SK-N-SH (cell line): Measurements from ENCODE around the gene TMUB1. TPM values are rescaled to one million over a fixed set of nuclear protein-coding genes. Genes with fewer than 3 reads are reported as not detected.

Source experiments
- CTCF ChIA-PET: fragments of 300-600, 350-600 bp; formaldehyde crosslinking; extraction: SDS; loops from one replicate; lab custom pipeline; 2021; lab: Yijun Ruan, JAX
- POLR2A ChIA-PET: fragments of 350-600 bp; sonication (Branson Sonifier 250); formaldehyde crosslinking; extraction: SDS; loops from one replicate; lab custom pipeline; 2020; ENCODE audit warnings: antibody characterized with exemption, inconsistent platforms; lab: Yijun Ruan, JAX
- DNase-seq: peaks from one replicate; pipeline ENCODE4 v3.0.0; 2012
- H2AFZ ChIP-seq: fragments of 200-600 bp; sonication (generic); 2 replicates; pipeline ENCODE4 v1.8.1; 2016; ENCODE audit warnings: antibody characterized with exemption, mild to moderate bottlenecking, low read depth
- H3F3A ChIP-seq: fragments of 200-600 bp; sonication (generic); replicated peaks from 2 replicates; pipeline ENCODE3; 2016; ENCODE audit warnings: antibody characterized with exemption, mild to moderate bottlenecking; ENCODE audit not compliant: insufficient read depth
- H3K27ac ChIP-seq, 2 experiments: fragments of 200-500 bp in 1 of 2; fragments of 200-600 bp in 1 of 2; sonication (Bioruptor generic) in 1 of 2; sonication (generic), shearing (Covaris generic) in 1 of 2; 2 replicates each; pipeline versions ENCODE4 v1.5.1 to v1.6.1; 2014 to 2016; ENCODE audit warnings: low read depth in 2 of 2, inconsistent platforms in 1 of 2, low read length in 1 of 2, mild to moderate bottlenecking in 1 of 2, mixed read lengths in 1 of 2
- H3K27me3 ChIP-seq: fragments of 200-600 bp; sonication (generic), shearing (Covaris generic); 2 replicates; pipeline ENCODE4 v1.6.1; 2016; ENCODE audit warnings: mixed run types; ENCODE audit not compliant: insufficient read depth
- H3K36me3 ChIP-seq, 2 experiments: fragments of 200-500 bp in 1 of 2; fragments of 200-600 bp in 1 of 2; sonication (Bioruptor generic) in 1 of 2; sonication (generic) in 1 of 2; replicated peaks in 1 of 2; 2 replicates each; pipeline versions ENCODE3 to v1.5.1; 2014 to 2016; ENCODE audit warnings: low read length in 1 of 2, mild to moderate bottlenecking in 1 of 2; ENCODE audit not compliant: insufficient read depth in 2 of 2, control insufficient read depth in 1 of 2
- H3K4me1 ChIP-seq, 2 experiments: fragments of 200-500 bp in 1 of 2; fragments of 200-600 bp in 1 of 2; sonication (Bioruptor generic) in 1 of 2; sonication (generic), shearing (Covaris generic) in 1 of 2; 2 replicates each; pipeline versions ENCODE4 v1.5.1 to v1.6.1; 2014 to 2016; ENCODE audit warnings: low read depth in 1 of 2, low read length in 1 of 2, mixed run types in 1 of 2; ENCODE audit not compliant: insufficient read depth in 2 of 2, control insufficient read depth in 1 of 2
- H3K4me2 ChIP-seq: fragments of 200-600 bp; sonication (generic), shearing (Covaris generic); 2 replicates; pipeline ENCODE4 v1.6.1; 2017; ENCODE audit warnings: mixed run types
- H3K4me3 ChIP-seq, 2 experiments: fragments of 200-500 bp in 1 of 2; fragments of 200-600 bp in 1 of 2; sonication (Bioruptor generic) in 1 of 2; sonication (generic), shearing (Covaris generic) in 1 of 2; 2 replicates each; pipeline versions ENCODE4 v1.5.1 to v1.8.1; 2014 to 2016; ENCODE audit warnings: low read depth in 2 of 2, inconsistent platforms in 1 of 2, low read length in 1 of 2, mild to moderate bottlenecking in 1 of 2, mixed read lengths in 1 of 2, moderate library complexity in 1 of 2
- H3K79me2 ChIP-seq: fragments of 200-600 bp; sonication (generic); 2 replicates; pipeline ENCODE4 v1.8.1; 2017; ENCODE audit warnings: mild to moderate bottlenecking; ENCODE audit not compliant: insufficient read depth
- H3K9ac ChIP-seq: fragments of 200-600 bp; sonication (generic); 2 replicates; pipeline ENCODE4 v1.6.1; 2017; ENCODE audit warnings: mixed run types
- H3K9me2 ChIP-seq: fragments of 200-600 bp; sonication (generic); 2 replicates; pipeline ENCODE4 v1.6.1; 2017; ENCODE audit warnings: mixed run types
- H3K9me3 ChIP-seq: fragments of 200-600 bp; sonication (generic); 2 replicates; pipeline ENCODE4 v1.6.1; 2017; ENCODE audit warnings: mixed run types, mild to moderate bottlenecking, moderate library complexity
- H4K20me1 ChIP-seq: fragments of 200-600 bp; sonication (generic); 2 replicates; pipeline ENCODE4 v1.6.1; 2017; ENCODE audit warnings: mild to moderate bottlenecking, mixed run types; ENCODE audit not compliant: insufficient read depth
- CTCF ChIP-seq: fragments of 200-600 bp; sonication (generic); IDR thresholded peaks from 2 replicates; pipeline ENCODE4 v1.6.1; 2017; ENCODE audit warnings: antibody characterized with exemption, mild to moderate bottlenecking, moderate library complexity
- ELF1 ChIP-seq: IDR thresholded peaks from 2 replicates; pipeline ENCODE4 v1.4.0; 2012
- EZH2phosphoT487 ChIP-seq: fragments of 200-600 bp; sonication (generic); IDR thresholded peaks from 2 replicates; pipeline ENCODE4 v1.6.1; 2017; ENCODE audit warnings: low read depth, mixed run types, mild to moderate bottlenecking, antibody characterized with exemption, moderate library complexity, borderline replicate concordance
- FOSL2 ChIP-seq: IDR thresholded peaks from 2 replicates; pipeline ENCODE4 v1.4.0; 2012; ENCODE audit warnings: low read depth, mild to moderate bottlenecking, moderate library complexity, borderline replicate concordance
- FOXM1 ChIP-seq: IDR thresholded peaks from 2 replicates; pipeline ENCODE4 v1.4.0; 2012; ENCODE audit warnings: low read depth, mild to moderate bottlenecking
- GABPA ChIP-seq: IDR thresholded peaks from 2 replicates; pipeline ENCODE4 v1.4.0; 2012; ENCODE audit warnings: low read depth, mild to moderate bottlenecking
- GATA2 ChIP-seq: sonication (generic); formaldehyde crosslinking; IDR thresholded peaks from 2 replicates; pipeline ENCODE4 v1.5.0; 2020; ENCODE audit warnings: mild to moderate bottlenecking, missing genetic modification reagents
- JUND ChIP-seq: IDR thresholded peaks from 2 replicates; pipeline ENCODE4 v1.4.0; 2012
- MAX ChIP-seq: IDR thresholded peaks from 2 replicates; pipeline ENCODE4 v1.4.0; 2012; ENCODE audit warnings: low read depth
- NFIC ChIP-seq: IDR thresholded peaks from 2 replicates; pipeline ENCODE4 v1.4.0; 2012; ENCODE audit warnings: borderline replicate concordance
- NRF1 ChIP-seq: IDR thresholded peaks from 2 replicates; pipeline ENCODE4 v1.6.1; 2012; ENCODE audit warnings: low read depth, mild to moderate bottlenecking, low read length
- POLR2AphosphoS5 ChIP-seq: IDR thresholded peaks from 2 replicates; pipeline ENCODE4 v1.6.1; 2012; ENCODE audit warnings: low read depth, low read length
- RAD21 ChIP-seq: IDR thresholded peaks from 2 replicates; pipeline ENCODE4 v1.6.1; 2012; ENCODE audit warnings: mild to moderate bottlenecking, low read length
- RCOR1 ChIP-seq: fragments of 150-350 bp; IDR thresholded peaks from 2 replicates; pipeline ENCODE4 v1.6.1; 2017; ENCODE audit warnings: antibody characterized with exemption, low read length
- RFX5 ChIP-seq: IDR thresholded peaks from 2 replicates; pipeline ENCODE4 v1.6.1; 2012; ENCODE audit warnings: mild to moderate bottlenecking, improper control_type of control experiment, low read length
- RXRA ChIP-seq: IDR thresholded peaks from 2 replicates; pipeline ENCODE4 v1.4.0; 2012; ENCODE audit warnings: low read depth, mild to moderate bottlenecking, borderline replicate concordance
- SIN3A ChIP-seq: IDR thresholded peaks from 2 replicates; pipeline ENCODE4 v1.6.1; 2012; ENCODE audit warnings: low read depth, mild to moderate bottlenecking, low read length, moderate library complexity, borderline replicate concordance
- SMC3 ChIP-seq: IDR thresholded peaks from 2 replicates; pipeline ENCODE4 v1.6.1; 2012; ENCODE audit warnings: low read depth, low read length, improper control_type of control experiment
- TAF1 ChIP-seq: IDR thresholded peaks from 2 replicates; pipeline ENCODE4 v1.6.1; 2012; ENCODE audit warnings: low read depth, mild to moderate bottlenecking, low read length, moderate library complexity, borderline replicate concordance
- TCF12 ChIP-seq: IDR thresholded peaks from 2 replicates; pipeline ENCODE4 v1.4.0; 2012
- USF2 ChIP-seq: fragments of 150-350 bp; IDR thresholded peaks from 2 replicates; pipeline ENCODE4 v1.6.1; 2017; ENCODE audit warnings: antibody characterized with exemption, low read length, low read depth, borderline replicate concordance
- YY1 ChIP-seq: IDR thresholded peaks from 2 replicates; pipeline ENCODE4 v1.4.0; 2012; ENCODE audit warnings: low read depth, mild to moderate bottlenecking
- WGBS: methylation state at CpG from one replicate; pipeline ENCODE4 v1.1.6; 2017; ENCODE audit warnings: low lambda C conversion rate; 5-methylcytosine and 5-hydroxymethylcytosine counted together
- polyA plus RNA-seq, 3 experiments: library from polyadenylated mRNA; depleted of rRNA; stranded (reverse); fragments of >200 nt; gene quantifications; 2 replicates each; pipeline ENCODE4 v1.2.3, GENCODE V29; 2012
- TF ChIP-seq, protein P1 (sequence below): fragments of 150-350 bp; IDR thresholded peaks from 2 replicates; pipeline ENCODE4 v1.6.1; 2016; ENCODE audit warnings: mild to moderate bottlenecking, low read depth, low read length

Gene TMUB1
- polyA plus RNA-seq, 1 of the 3 experiments (the other 2 are of a cell fraction), result 60.6 TPM

DNA sequence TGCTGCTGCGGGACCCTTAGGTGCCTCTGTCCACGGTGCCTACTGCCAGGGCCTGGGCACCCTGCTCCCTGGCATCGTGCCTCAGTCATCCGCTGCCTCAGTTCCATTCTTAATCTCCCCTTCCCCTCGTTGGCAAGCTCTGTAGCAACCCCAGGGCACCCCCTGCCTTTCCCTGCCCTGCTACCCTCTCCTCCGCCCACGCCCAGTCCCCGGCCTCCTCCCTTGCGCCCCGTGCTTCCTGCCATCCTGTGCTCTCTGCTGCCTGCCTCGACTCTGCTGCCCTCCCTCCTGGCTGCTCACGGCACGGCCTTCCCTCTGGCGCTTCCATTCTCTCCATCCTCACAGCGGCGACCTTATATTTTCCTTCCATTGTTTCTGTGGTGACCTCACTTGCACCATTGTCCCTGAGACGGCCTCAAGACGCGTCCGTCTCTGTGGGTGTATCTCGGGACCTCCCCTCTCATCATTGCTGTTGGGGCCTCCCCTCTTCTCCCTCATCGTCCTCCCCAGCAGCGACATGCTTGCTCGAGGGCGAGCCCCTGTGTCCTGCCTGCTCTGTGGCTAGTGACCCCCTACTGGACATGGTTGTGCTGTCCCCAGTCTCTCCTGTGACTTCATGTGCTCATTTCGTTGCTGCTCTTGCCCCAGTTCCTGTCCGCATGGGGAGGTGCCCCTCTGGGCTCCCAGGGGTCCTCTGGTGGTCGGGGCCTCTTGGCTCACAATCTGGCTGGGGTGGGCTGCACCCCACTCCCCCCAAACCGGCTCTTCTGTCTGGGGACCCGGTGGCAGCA is 38.3 kb upstream of the TMUB1 start:
- Histone ChIP-seq H3K4me3 (no peak overlapping the region), H3K9me2 (no peaks in the 10 kb centered on the region), H3K9ac (no peak overlapping the region), H3K36me3 (peaks cover 26 to 76% of the 10 kb centered on the region in 2 experiments), H3K4me2 (no peak overlapping the region), H3K79me2 (peaks cover 35% of the 10 kb centered on the region)
- WGBS, result 91% methylated on average over 30 of the region's 30 CpGs
- TF ChIP-seq GABPA (no peak), SMC3 (no peak), USF2 (no peak), NRF1 (no peak), YY1 (no peak), JUND (no peak), EZH2phosphoT487 (no peak), MAX (no peak), ELF1 (no peak), FOSL2 (no peak), TAF1 (no peak), RXRA (no peak), CTCF (no peak), TCF12 (no peak), RCOR1 (no peak)
- TF ChIP-seq, all 33 proteins: peak for 0
- Histone ChIP-seq H4K20me1 (peaks cover 31% of the 10 kb centered on the region), H3K4me1 (peaks cover 0 to under 1% of the 10 kb centered on the region in 2 experiments; a peak in 1 of 4 replicates), H3K27me3 (no peaks in the 10 kb centered on the region), H3F3A (peaks cover 4% of the 10 kb centered on the region), H2AFZ (no peak overlapping the region), H3K9me3 (no peaks in the 10 kb centered on the region), H3K27ac (no peak overlapping the region)
- ChIA-PET POLR2A (no interaction called here), CTCF (interaction anchor here (1.0 to 18.0 kb wide), 5 partner anchors 9 to 156 kb away, joined by 3 to 243 read pairs (median 5); partner anchors contain the start of gene GBX1)
- no peak for DNase-seq

- H3K36me3 ChIP-seq, result peaks cover 26 to 76% of the 10 kb centered on the region in 2 experiments
- no peak overlapping the region for H3K4me3 ChIP-seq
- no peak for TF ChIP-seq GATA2 (CRISPR knock-in tag)
- no peak for TF ChIP-seq RFX5
- no peak for TF ChIP-seq RXRA
- TF ChIP-seq, protein P1, sequence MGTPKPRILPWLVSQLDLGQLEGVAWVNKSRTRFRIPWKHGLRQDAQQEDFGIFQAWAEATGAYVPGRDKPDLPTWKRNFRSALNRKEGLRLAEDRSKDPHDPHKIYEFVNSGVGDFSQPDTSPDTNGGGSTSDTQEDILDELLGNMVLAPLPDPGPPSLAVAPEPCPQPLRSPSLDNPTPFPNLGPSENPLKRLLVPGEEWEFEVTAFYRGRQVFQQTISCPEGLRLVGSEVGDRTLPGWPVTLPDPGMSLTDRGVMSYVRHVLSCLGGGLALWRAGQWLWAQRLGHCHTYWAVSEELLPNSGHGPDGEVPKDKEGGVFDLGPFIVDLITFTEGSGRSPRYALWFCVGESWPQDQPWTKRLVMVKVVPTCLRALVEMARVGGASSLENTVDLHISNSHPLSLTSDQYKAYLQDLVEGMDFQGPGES, result no peak
- no peak for TF ChIP-seq NFIC
- TF ChIP-seq POLR2AphosphoS5, result no peak
- TF ChIP-seq FOSL2, result no peak
- no peak for TF ChIP-seq RAD21
- no peak for TF ChIP-seq GABPA
- TF ChIP-seq USF2, result no peak
- no peak for TF ChIP-seq JUND
- TF ChIP-seq TCF12, result no peak
- no peak for TF ChIP-seq SIN3A
- TF ChIP-seq FOXM1, result no peak
- TF ChIP-seq EZH2phosphoT487, result no peak
- no peak for TF ChIP-seq ELF1
Observed at GRCh38 chr7:151120896-151121295, 37.6 kb upstream of the TMUB1 start.

More at GRCh38 chr7:151120896-151121295, 37.6 kb upstream of the TMUB1 start:
- POLR2A ChIA-PET, result no interaction called here
- H3K9ac ChIP-seq, result no peak overlapping the region
- DNase-seq, result no peak
- 96% methylated on average over 13 of the region's 22 CpGs for WGBS
- CTCF ChIA-PET, result interaction anchor here (1.0 to 18.0 kb wide), 7 partner anchors 10 to 190 kb away, joined by 3 to 243 read pairs (median 6); partner anchors contain the start of gene GBX1
- H3K27ac ChIP-seq, result no peak overlapping the region
- no peaks in the 10 kb centered on the region for H3K9me3 ChIP-seq
- H3F3A ChIP-seq, result peaks cover 4% of the 10 kb centered on the region
- H3K4me1 ChIP-seq, result peaks cover 3 to 7% of the 10 kb centered on the region in 2 experiments; a peak in 3 of 4 replicates
- H2AFZ ChIP-seq, result no peak overlapping the region
- H4K20me1 ChIP-seq, result peaks cover 38% of the 10 kb centered on the region
- no peaks in the 10 kb centered on the region for H3K27me3 ChIP-seq
- peaks cover 42% of the 10 kb centered on the region for H3K79me2 ChIP-seq
- no peaks in the 10 kb centered on the region for H3K9me2 ChIP-seq
- no peak overlapping the region for H3K4me2 ChIP-seq
